Activated CD8-positive, alpha-beta memory T cell treated with anti-CD3 and anti-CD28 coated beads, Interleukin-2, amount 50 U/mL, for 48 hours (primary cell): ENCODE data around the gene LIG3.
"Not testable (repeated sequence)": the region's sequence is repeated elsewhere in the genome, so short reads cannot be mapped to it uniquely, and the experiment has no call there.

ENCODE experiments used
- DNase-seq: peaks from one replicate; pipeline ENCODE4 v3.0.0-alpha.2; 2020

Gene LIG3

GRCh38 chr17:34980353-34980680 is at the start of gene LIG3:
LIG3 (plus strand) TSS chr17:34980512; CDS start chr17:34983006, 2,494 bp downstream.
- peak; percentile 97 for DNase-seq

- not testable (repeated sequence) for DNase-seq
These were observed 29.5 kb upstream of the LIG3 start for GRCh38 chr17:34950780-34951179.

- no peak for DNase-seq
These were observed 21.9 kb upstream of the LIG3 start for GRCh38 chr17:34958438-34958837.

- peak; percentile 92 for DNase-seq
These were observed 19.0 kb upstream of the LIG3 start, which contains the start of the genes CCT6B and ZNF830 for GRCh38 chr17:34961093-34961911. CCT6B (minus strand) TSS chr17:34961460; CDS start chr17:34961393, 67 bp downstream. ZNF830 (plus strand) TSS chr17:34961540; CDS start chr17:34961567, 27 bp downstream.

GRCh38 chr17:34974179-34974578 is 6.1 kb upstream of the LIG3 start:
- no peak for DNase-seq

- no peak for DNase-seq
These were observed 5.2 kb upstream of the LIG3 start for GRCh38 chr17:34974794-34975785.

GRCh38 chr17:34979153-34979552 is 1.2 kb upstream of the LIG3 start:
- DNase-seq: no peak

- DNase-seq: no peak
These were observed 511 bp upstream of the LIG3 start for GRCh38 chr17:34979650-34980352.

- DNase-seq: no peak
These were observed 597 bp downstream of the LIG3 start for GRCh38 chr17:34980681-34981537.

- no peak for DNase-seq
These were observed 1.4 kb downstream of the LIG3 start for GRCh38 chr17:34981538-34982241.

- DNase-seq: no peak
These were observed 6.9 kb downstream of the LIG3 start for GRCh38 chr17:34987232-34987631.

GRCh38 chr17:34988644-34989043 is 8.3 kb downstream of the LIG3 start:
- no peak for DNase-seq

GRCh38 chr17:34989473-34989872 is 9.2 kb downstream of the LIG3 start:
- no peak for DNase-seq

- no peak for DNase-seq
These were observed 10.6 kb downstream of the LIG3 start for GRCh38 chr17:34990921-34991365.

- no peak for DNase-seq
These were observed 11.3 kb downstream of the LIG3 start for GRCh38 chr17:34991606-34992005.

GRCh38 chr17:34993031-34993430 is 12.7 kb downstream of the LIG3 start:
- DNase-seq: no peak

- no peak for DNase-seq
These were observed 16.3 kb downstream of the LIG3 start for GRCh38 chr17:34996422-34997285.

- DNase-seq: no peak
These were observed 17.1 kb downstream of the LIG3 start for GRCh38 chr17:34997355-34997862.

- DNase-seq: peak; percentile 85
These were observed 17.9 kb downstream of the LIG3 start for GRCh38 chr17:34998205-34998604.

GRCh38 chr17:34999456-34999855 is 19.1 kb downstream of the LIG3 start:
- no peak for DNase-seq
